ENCODE results near the gene OSBPL1A. TPM values are rescaled to one million over a fixed set of nuclear protein-coding genes. Genes with fewer than 3 reads are reported as not detected.

Gene OSBPL1A
- total RNA-seq, 2 experiments from 2014 or later = 2.4 to 2.7 TPM

- Mint-ChIP-seq H3K27me3 (ENCODE audit: low read depth) (no peaks in the 10 kb centered on the region), H3K36me3 (ENCODE audit: low read depth) (no peaks in the 10 kb centered on the region), H3K9me3 (no peaks in the 10 kb centered on the region), H3K27ac (no peak overlapping the region), H3K4me3 (no peak overlapping the region), H3K4me1 (ENCODE audit: low read depth) (no peaks in the 10 kb centered on the region)
- intact Hi-C loops (cut with micrococcal nuclease) = no loop called here
- no peak for DNase-seq
- CTCF ChIA-PET = no interaction called here
Observed at GRCh38 chr18:24259869-24260641, 137.6 kb downstream of the OSBPL1A start.

DNA sequence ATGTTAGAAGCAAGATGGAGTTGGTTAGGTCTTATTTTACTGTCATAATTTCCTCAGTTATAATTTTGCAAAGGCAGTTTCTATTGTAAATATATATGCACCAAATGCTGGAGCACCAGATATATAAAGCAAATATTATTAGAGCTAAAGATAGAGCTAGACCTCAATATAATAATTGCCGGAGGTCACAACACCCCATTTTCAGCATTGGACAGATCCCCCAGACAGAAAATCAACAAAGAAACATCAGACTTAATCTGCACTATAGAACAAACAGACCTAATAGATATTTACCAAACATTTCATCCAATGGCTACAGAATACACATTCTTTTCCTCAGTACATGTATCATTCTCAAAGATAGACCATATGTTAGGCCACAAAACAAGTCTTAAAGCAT, 143.6 kb downstream of the OSBPL1A start:
- H3K27me3 Mint-ChIP-seq (ENCODE audit: low read depth) = peaks cover 2% of the 10 kb centered on the region
- no peak overlapping the region for H3K4me3 Mint-ChIP-seq
- no peak overlapping the region for H3K27ac Mint-ChIP-seq
- no peaks in the 10 kb centered on the region for H3K36me3 Mint-ChIP-seq (ENCODE audit: low read depth)
- no peaks in the 10 kb centered on the region for H3K9me3 Mint-ChIP-seq
- CTCF ChIA-PET = interaction anchor here (0.6 kb wide), 1 partner anchor 358 kb away, joined by 3 read pairs; no protein-coding TSS in a partner anchor
- no peak for DNase-seq
- H3K4me1 Mint-ChIP-seq (ENCODE audit: low read depth) = no peaks in the 10 kb centered on the region
- intact Hi-C loops (cut with micrococcal nuclease) = no loop called here

- H3K9me3 Mint-ChIP-seq = no peaks in the 10 kb centered on the region
- H3K27me3 Mint-ChIP-seq (ENCODE audit: low read depth) = peaks cover 2% of the 10 kb centered on the region
- no peak overlapping the region for H3K4me3 Mint-ChIP-seq
- H3K36me3 Mint-ChIP-seq (ENCODE audit: low read depth) = no peaks in the 10 kb centered on the region
- intact Hi-C loops (cut with micrococcal nuclease) = no loop called here
- no peak overlapping the region for H3K27ac Mint-ChIP-seq
- H3K4me1 Mint-ChIP-seq (ENCODE audit: low read depth) = no peaks in the 10 kb centered on the region
- DNase-seq = no peak
- CTCF ChIA-PET = no interaction called here
Observed at GRCh38 chr18:24249716-24250115, 147.9 kb downstream of the OSBPL1A start.

DNA sequence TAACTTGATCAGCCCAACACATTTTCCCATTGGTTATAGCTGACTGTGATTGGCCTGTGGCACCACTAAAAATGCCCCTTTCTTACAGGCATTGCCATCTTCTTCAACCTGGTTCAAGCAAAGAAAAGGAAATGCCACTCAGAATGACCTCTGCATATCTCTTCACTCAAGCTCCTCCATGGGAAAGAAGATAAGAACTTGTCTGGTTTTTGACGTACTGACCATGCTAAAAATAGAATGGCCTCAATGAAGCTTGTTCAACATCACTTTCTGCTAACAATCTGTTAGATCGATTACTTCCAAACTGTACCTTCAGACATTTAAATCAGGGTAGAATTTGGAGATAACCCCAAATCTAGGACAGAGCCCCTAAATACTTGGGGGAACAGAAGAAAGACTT, 149.3 kb downstream of the OSBPL1A start:
- peaks cover 2% of the 10 kb centered on the region for H3K27me3 Mint-ChIP-seq (ENCODE audit: low read depth)
- H3K4me1 Mint-ChIP-seq (ENCODE audit: low read depth) = no peaks in the 10 kb centered on the region
- no peak overlapping the region for H3K4me3 Mint-ChIP-seq
- CTCF ChIA-PET = interaction anchor here (0.6 kb wide), 1 partner anchor 27 kb away, joined by 4 read pairs; no protein-coding TSS in a partner anchor
- no peaks in the 10 kb centered on the region for H3K36me3 Mint-ChIP-seq (ENCODE audit: low read depth)
- no peak for DNase-seq
- intact Hi-C loops (cut with micrococcal nuclease) = no loop called here
- H3K9me3 Mint-ChIP-seq = no peaks in the 10 kb centered on the region
- H3K27ac Mint-ChIP-seq = no peak overlapping the region

GRCh38 chr18:24246143-24246542, 151.5 kb downstream of the OSBPL1A start:
- intact Hi-C loops (cut with micrococcal nuclease) = no loop called here
- Mint-ChIP-seq H3K4me3 (no peak overlapping the region), H3K36me3 (ENCODE audit: low read depth) (peaks cover 1% of the 10 kb centered on the region), H3K4me1 (ENCODE audit: low read depth) (no peaks in the 10 kb centered on the region), H3K9me3 (no peaks in the 10 kb centered on the region), H3K27me3 (ENCODE audit: low read depth) (peaks cover 2% of the 10 kb centered on the region), H3K27ac (no peak overlapping the region)
- CTCF ChIA-PET = no interaction called here
- DNase-seq = peak; percentile 30

- Mint-ChIP-seq H3K27ac (no peak overlapping the region), H3K27me3 (ENCODE audit: low read depth) (peaks cover 2% of the 10 kb centered on the region), H3K9me3 (no peaks in the 10 kb centered on the region), H3K36me3 (ENCODE audit: low read depth) (peaks cover 1% of the 10 kb centered on the region), H3K4me1 (ENCODE audit: low read depth) (no peaks in the 10 kb centered on the region), H3K4me3 (no peak overlapping the region)
- DNase-seq = no peak
- intact Hi-C loops (cut with micrococcal nuclease) = no loop called here
- CTCF ChIA-PET = no interaction called here
Observed at GRCh38 chr18:24244698-24245097, 152.9 kb downstream of the OSBPL1A start.

- H3K36me3 Mint-ChIP-seq (ENCODE audit: low read depth) = peaks cover 1% of the 10 kb centered on the region
- H3K27me3 Mint-ChIP-seq (ENCODE audit: low read depth) = peaks cover 2% of the 10 kb centered on the region
- no peaks in the 10 kb centered on the region for H3K9me3 Mint-ChIP-seq
- no peaks in the 10 kb centered on the region for H3K4me1 Mint-ChIP-seq (ENCODE audit: low read depth)
- CTCF ChIA-PET = no interaction called here
- H3K4me3 Mint-ChIP-seq = no peak overlapping the region
- H3K27ac Mint-ChIP-seq = no peak overlapping the region
- DNase-seq = no peak
- intact Hi-C loops (cut with micrococcal nuclease) = no loop called here
Observed at GRCh38 chr18:24243677-24244076, 153.9 kb downstream of the OSBPL1A start.

DNA sequence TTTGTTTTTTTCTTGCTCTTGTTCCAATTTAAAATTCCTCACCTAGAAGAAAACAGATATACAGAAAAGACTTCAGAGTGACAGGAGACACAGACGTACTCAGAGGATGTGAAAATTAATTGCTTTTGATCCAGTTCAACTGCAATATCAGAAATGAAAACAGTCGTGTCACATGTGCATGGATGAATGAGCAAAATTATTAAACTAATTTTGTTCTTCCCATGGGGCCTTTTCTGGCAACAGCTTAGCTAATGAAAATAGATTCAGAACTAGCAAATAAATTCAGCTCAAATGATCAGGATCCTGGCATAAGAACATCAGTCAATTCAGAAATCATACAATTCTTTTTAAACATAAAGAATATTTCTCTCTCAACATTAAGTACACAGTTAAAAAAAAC, 158.3 kb downstream of the OSBPL1A start:
- CTCF ChIA-PET = no interaction called here

GRCh38 chr18:24238387-24238786, 159.2 kb downstream of the OSBPL1A start:
- intact Hi-C loops (cut with micrococcal nuclease) = no loop called here
- no peak overlapping the region for H3K4me3 Mint-ChIP-seq
- peaks cover 3% of the 10 kb centered on the region for H3K36me3 Mint-ChIP-seq (ENCODE audit: low read depth)
- peaks cover 2% of the 10 kb centered on the region for H3K27me3 Mint-ChIP-seq (ENCODE audit: low read depth)
- H3K9me3 Mint-ChIP-seq = no peaks in the 10 kb centered on the region
- H3K4me1 Mint-ChIP-seq (ENCODE audit: low read depth) = no peaks in the 10 kb centered on the region
- CTCF ChIA-PET = no interaction called here
- DNase-seq = no peak
- H3K27ac Mint-ChIP-seq = no peak overlapping the region

More for the DNA sequence above, 158.3 kb downstream of the OSBPL1A start:
- Mint-ChIP-seq H3K4me3 (no peak overlapping the region), H3K9me3 (no peaks in the 10 kb centered on the region), H3K27me3 (ENCODE audit: low read depth) (peaks cover 2% of the 10 kb centered on the region), H3K27ac (no peak overlapping the region), H3K36me3 (ENCODE audit: low read depth) (peaks cover 3% of the 10 kb centered on the region), H3K4me1 (ENCODE audit: low read depth) (no peaks in the 10 kb centered on the region)
- intact Hi-C loops (cut with micrococcal nuclease) = no loop called here
- no peak for DNase-seq

- Mint-ChIP-seq H3K9me3 (no peaks in the 10 kb centered on the region), H3K27me3 (ENCODE audit: low read depth) (no peaks in the 10 kb centered on the region), H3K27ac (no peak overlapping the region), H3K4me1 (ENCODE audit: low read depth) (no peaks in the 10 kb centered on the region), H3K36me3 (ENCODE audit: low read depth) (peaks cover 2% of the 10 kb centered on the region), H3K4me3 (no peak overlapping the region)
- no peak for DNase-seq
- CTCF ChIA-PET = no interaction called here
- intact Hi-C loops (cut with micrococcal nuclease) = no loop called here
Observed at GRCh38 chr18:24234850-24235418, 162.7 kb downstream of the OSBPL1A start.

DNA sequence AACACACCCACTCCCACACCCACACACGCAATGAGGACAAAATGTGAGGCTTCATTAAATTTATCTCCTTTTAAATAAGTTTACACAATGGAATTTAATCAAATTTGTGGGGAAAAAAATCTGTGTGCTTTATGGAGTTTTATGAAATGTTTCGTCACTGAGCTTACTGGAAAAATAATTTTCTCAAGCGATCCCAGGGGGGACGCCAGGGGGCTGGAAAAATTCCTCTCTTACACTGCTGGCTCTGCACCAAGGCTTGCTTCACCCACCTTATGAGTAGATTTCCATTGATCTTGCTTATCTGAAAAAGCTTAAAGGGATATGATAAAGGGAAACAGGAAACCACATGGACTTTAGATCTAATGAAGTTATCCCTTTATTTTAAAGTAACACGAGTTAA, 163.3 kb downstream of the OSBPL1A start:
- no peak overlapping the region for H3K4me3 Mint-ChIP-seq
- CTCF ChIA-PET = no interaction called here
- H3K27me3 Mint-ChIP-seq (ENCODE audit: low read depth) = no peaks in the 10 kb centered on the region
- intact Hi-C loops (cut with micrococcal nuclease) = no loop called here
- H3K4me1 Mint-ChIP-seq (ENCODE audit: low read depth) = no peaks in the 10 kb centered on the region
- no peak for DNase-seq
- H3K27ac Mint-ChIP-seq = no peak overlapping the region
- H3K36me3 Mint-ChIP-seq (ENCODE audit: low read depth) = peaks cover 2% of the 10 kb centered on the region
- no peaks in the 10 kb centered on the region for H3K9me3 Mint-ChIP-seq

- CTCF ChIA-PET = no interaction called here
- Mint-ChIP-seq H3K9me3 (no peaks in the 10 kb centered on the region), H3K27me3 (ENCODE audit: low read depth) (no peaks in the 10 kb centered on the region), H3K27ac (no peak overlapping the region), H3K36me3 (ENCODE audit: low read depth) (no peaks in the 10 kb centered on the region), H3K4me3 (no peak overlapping the region), H3K4me1 (ENCODE audit: low read depth) (no peaks in the 10 kb centered on the region)
- intact Hi-C loops (cut with micrococcal nuclease) = no loop called here
- DNase-seq = no peak
Observed at GRCh38 chr18:24232800-24233199, 164.8 kb downstream of the OSBPL1A start.

All from activated naive CD4-positive, alpha-beta T cell treated with anti-CD3 and anti-CD28 coated beads for 36 hours (primary cell).